Endothelial cell of umbilical vein (primary cell): ENCODE data around the gene NEO1. TPM values are rescaled to one million over a fixed set of nuclear protein-coding genes. Genes with fewer than 3 reads are reported as not detected.

ENCODE experiments used
- BruUV-seq: library from RNA; stranded (reverse); fragments of 400-500 nt; replicated peaks from 2 replicates; lab custom pipeline; 2021; lab: Mats Ljungman, UMichigan
- CTCF ChIA-PET: fragments of 300-600, 350-600 bp; sonication (Branson Sonifier 250); formaldehyde crosslinking; loops from one replicate; lab custom pipeline; 2021; ENCODE audit warnings: antibody characterized with exemption, inconsistent platforms; lab: Charles Lee
- POLR2A ChIA-PET: fragments of 300-600, 350-600 bp; sonication (Branson Sonifier 250); formaldehyde crosslinking; loops from one replicate; lab custom pipeline; 2021; ENCODE audit warnings: antibody characterized with exemption, inconsistent platforms; lab: Charles Lee
- DNase-seq: peaks from one replicate; pipeline ENCODE4 v3.0.0-alpha.2; 2011; ENCODE audit warnings: low read depth, low spot score
- FAIRE-seq: peaks from 2 replicates; lab custom pipeline; 2011; peaks lifted over from hg19 to GRCh38; lab: Jason Lieb, UNC
- H2AFZ ChIP-seq: 2 replicates; pipeline ENCODE4 v1.6.0; 2012; ENCODE audit warnings: low read depth, low read length, control low read depth, inconsistent platforms
- H3K27ac ChIP-seq: 2 replicates; pipeline ENCODE4 v1.5.1; 2011; ENCODE audit warnings: low read depth, mild to moderate bottlenecking, control low read depth, low read length, moderate library complexity; ENCODE audit not compliant: insufficient read depth
- H3K27me3 ChIP-seq, 2 experiments: 2 replicates each; pipeline versions ENCODE4 v1.6.0 to v1.6.1; 2011; ENCODE audit warnings: low read length in 2 of 2, mixed read lengths in 1 of 2; ENCODE audit not compliant: control insufficient read depth in 2 of 2, insufficient read depth in 2 of 2
- H3K36me3 ChIP-seq, 2 experiments: 2 replicates in 1 of 2; 3 replicates in 1 of 2; pipeline ENCODE4 v1.5.1; 2011; ENCODE audit warnings: low read length in 2 of 2, mild to moderate bottlenecking in 1 of 2, moderate library complexity in 1 of 2; ENCODE audit not compliant: control insufficient read depth in 2 of 2, insufficient read depth in 2 of 2; ENCODE audit errors: extremely low read depth in 1 of 2
- H3K4me1 ChIP-seq: 3 replicates; pipeline ENCODE4 v1.5.1; 2011; ENCODE audit warnings: mild to moderate bottlenecking, low read length; ENCODE audit not compliant: control insufficient read depth, insufficient read depth; ENCODE audit errors: extremely low read depth
- H3K4me2 ChIP-seq: 2 replicates; pipeline ENCODE4 v1.6.1; 2011; ENCODE audit warnings: low read length, control low read depth, mixed read lengths; ENCODE audit not compliant: insufficient read depth
- H3K4me3 ChIP-seq, 3 experiments: fragments of 200-600 bp in 1 of 3; sonication (generic), shearing (Covaris generic) in 1 of 3; replicated peaks in 1 of 3; 2 replicates each; pipeline ENCODE4 v1.5.1; 2011 to 2016; ENCODE audit warnings: control low read depth in 3 of 3, low read length in 3 of 3, mild to moderate bottlenecking in 2 of 3, inconsistent platforms in 1 of 3, low read depth in 1 of 3, moderate library complexity in 1 of 3; ENCODE audit not compliant: insufficient read depth in 1 of 3
- H3K79me2 ChIP-seq: 2 replicates; pipeline ENCODE4 v1.6.0; 2012; ENCODE audit warnings: low read length, inconsistent platforms; ENCODE audit not compliant: control insufficient read depth, insufficient read depth
- H3K9ac ChIP-seq: replicated peaks from 2 replicates; pipeline ENCODE3; 2011; ENCODE audit warnings: low read length, control low read depth; ENCODE audit not compliant: insufficient read depth; ENCODE audit errors: extremely low read depth
- H3K9me1 ChIP-seq: replicated peaks from 3 replicates; pipeline ENCODE4 v1.6.0; 2011; ENCODE audit warnings: mild to moderate bottlenecking, low read length; ENCODE audit not compliant: control insufficient read depth, insufficient read depth; ENCODE audit errors: extremely low read depth
- H3K9me3 ChIP-seq: replicated peaks from 2 replicates; pipeline ENCODE4 v1.5.1; 2012; ENCODE audit warnings: low read length, inconsistent platforms; ENCODE audit not compliant: control insufficient read depth, insufficient read depth
- H4K20me1 ChIP-seq: replicated peaks from 2 replicates; pipeline ENCODE3; 2011; ENCODE audit warnings: mild to moderate bottlenecking, low read length; ENCODE audit not compliant: control insufficient read depth, insufficient read depth; ENCODE audit errors: extremely low read depth
- CTCF ChIP-seq, 2 donors: IDR thresholded peaks; 1 replicate in 1 of 2; 2 replicates in 1 of 2; pipeline ENCODE4 v1.5.1; 2011; ENCODE audit warnings: low read length in 2 of 2, mild to moderate bottlenecking in 2 of 2, moderate library complexity in 2 of 2, control low read depth in 1 of 2, inconsistent platforms in 1 of 2, low read depth in 1 of 2; ENCODE audit not compliant: insufficient read depth in 1 of 2; ENCODE audit errors: extremely low read depth in 1 of 2
- EZH2 ChIP-seq: IDR thresholded peaks from 2 replicates; pipeline ENCODE4 v1.6.1; 2012; ENCODE audit warnings: borderline replicate concordance, low read depth, mild to moderate bottlenecking, moderate library complexity, low read length, inconsistent platforms; ENCODE audit not compliant: severe bottlenecking
- FOS ChIP-seq: IDR thresholded peaks from 2 replicates; pipeline ENCODE4 v1.6.1; 2011; ENCODE audit warnings: mild to moderate bottlenecking, low read length, moderate library complexity, borderline replicate concordance; ENCODE audit not compliant: insufficient read depth
- GATA2 ChIP-seq: IDR thresholded peaks from 2 replicates; pipeline ENCODE4 v1.7.0; 2011; ENCODE audit warnings: low read depth, mild to moderate bottlenecking, moderate library complexity, mixed read lengths, low read length; ENCODE audit not compliant: insufficient read length, insufficient read depth
- JUN ChIP-seq: IDR thresholded peaks from 2 replicates; pipeline ENCODE4 v1.6.1; 2011; ENCODE audit warnings: borderline replicate concordance, low read depth; ENCODE audit not compliant: insufficient read length, insufficient read depth
- MAX ChIP-seq: IDR thresholded peaks from 2 replicates; pipeline ENCODE4 v1.6.1; 2011; ENCODE audit not compliant: insufficient read depth, insufficient read length
- MYC ChIP-seq: IDR thresholded peaks from one replicate; pipeline ENCODE4 v1.6.1; 2011; ENCODE audit warnings: mild to moderate bottlenecking, low read depth, low read length
- POLR2A ChIP-seq: IDR thresholded peaks from 2 replicates; pipeline ENCODE4 v1.6.1; 2012; ENCODE audit warnings: low read depth, mild to moderate bottlenecking, control low read depth, low read length
- POLR2AphosphoS5 ChIP-seq: IDR thresholded peaks from 2 replicates; pipeline ENCODE4 v1.6.1; 2012; ENCODE audit warnings: low read depth, mild to moderate bottlenecking, control low read depth, low read length, moderate library complexity; ENCODE audit not compliant: insufficient read depth
- dilution Hi-C: fragments of 300-500 bp; cut with MboI; formaldehyde crosslinking; loops from one replicate; pipeline ENCODE4 v1.15.0; 2019; ENCODE audit warnings: low sequenced_read_pairs; ENCODE audit not compliant: extremely low pct_ligation_motif_present
- intact Hi-C: fragments of 100-400 bp; cut with micrococcal nuclease; formaldehyde crosslinking; loops from one replicate; pipeline ENCODE4 v1.10.0; 2022
- polyA plus RNA-seq, 4 experiments: library from polyadenylated mRNA; depleted of rRNA in 3 of 4; stranded (reverse) in 3 of 4; unstranded in 1 of 4; fragments of >200 nt; gene quantifications; 2 replicates each; pipeline versions ENCODE4 v1.2.1 to v1.2.3, GENCODE V29; 2011 to 2012; ENCODE audit warnings: missing spikeins in 1 of 4
- total RNA-seq: library from RNA; stranded (reverse); gene quantifications from 2 replicates; pipeline ENCODE4 v1.2.3, GENCODE V29; 2021

The NEO1 gene
- total and polyA plus RNA-seq, 2 donors (not counting 3 experiments of a cell fraction or from before 2014, with no cell fraction given), result 0.12 to 0.35 TPM

GRCh38 chr15:73228128-73228646 lies 175.9 kb downstream of the NEO1 start:
- TF ChIP-seq GATA2, result no peak
- TF ChIP-seq FOS, result no peak
- no peak for TF ChIP-seq POLR2AphosphoS5
- no peak for TF ChIP-seq MYC
- no peak for TF ChIP-seq EZH2
- no peak for TF ChIP-seq MAX
- no peak for TF ChIP-seq JUN
- no peak for TF ChIP-seq CTCF (IDR thresholded peaks at IDR 0.05; ENCODE audit: extremely low read depth in 1 of 2, insufficient read depth in 1 of 2, low read depth in 1 of 2, low read length in 2 of 2)
- TF ChIP-seq POLR2A, result no peak
- DNase-seq, result no peak
- Histone ChIP-seq H4K20me1 (no peaks in the 10 kb centered on the region), H3K27ac (no peak overlapping the region), H2AFZ (no peak overlapping the region), H3K79me2 (no peaks in the 10 kb centered on the region), H3K9me3 (no peaks in the 10 kb centered on the region), H3K4me1 (no peaks in the 10 kb centered on the region), H3K4me3 (no peak overlapping the region), H3K9me1 (no peaks in the 10 kb centered on the region), H3K36me3 (no peaks in the 10 kb centered on the region), H3K4me2 (no peak overlapping the region), H3K9ac (no peak overlapping the region), H3K27me3 (peaks cover 0 to 2% of the 10 kb centered on the region in 2 experiments)
- POLR2A ChIA-PET, result no interaction called here
- dilution Hi-C loops, result no loop called here
- no TSS peak for BruUV-seq
- FAIRE-seq, result no peak
- intact Hi-C loops, result no loop called here
- CTCF ChIA-PET, result interaction anchor here (1.2 to 2.4 kb wide), 3 partner anchors 9 to 46 kb away, joined by 3 to 10 read pairs (median 5); no protein-coding TSS in a partner anchor
